ENCODE measurements around the gene ST6GAL1.
A peak's percentile ranks its signal among the peaks of the same experiment; 100 is the strongest.

Gene ST6GAL1

DNA sequence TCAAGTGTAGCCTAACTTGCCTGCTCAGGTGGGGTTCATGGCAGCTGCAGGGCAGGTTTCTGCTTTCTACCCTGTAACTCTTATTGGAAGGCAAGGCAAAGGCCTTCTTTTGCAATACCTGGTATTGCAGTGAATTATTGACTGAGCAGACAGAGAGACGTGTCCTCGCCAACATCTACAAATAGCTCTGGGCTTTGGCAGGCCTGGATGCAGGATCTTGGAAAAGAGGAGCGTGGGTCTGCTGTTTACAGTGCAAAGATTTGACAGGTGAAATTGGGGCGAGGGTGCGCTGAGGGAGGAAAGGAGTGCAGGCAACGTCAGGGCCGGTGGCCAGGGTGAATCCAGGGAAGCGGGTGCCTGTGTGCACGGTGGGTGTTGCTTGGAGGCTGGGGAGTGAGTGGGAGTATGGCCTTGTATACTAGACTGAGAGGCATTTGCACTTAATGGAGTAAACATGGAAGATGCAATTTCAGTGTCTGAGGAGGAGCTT, 44.5 kb downstream of the ST6GAL1 start:
- Histone ChIP-seq H3K27ac (ENCODE audit: low read length, poor library complexity, severe bottlenecking) (no peak overlapping the region), H3K9me3 (ENCODE audit: control insufficient read depth, low read length) (no peaks in the 10 kb centered on the region), H3K36me3 (ENCODE audit: control insufficient read depth in 1 of 2, insufficient read depth in 2 of 2, low read depth in 1 of 2, low read length in 2 of 2) (peaks cover 0 to 20% of the 10 kb centered on the region in 2 experiments), H3K9ac (ENCODE audit: low read length) (no peak overlapping the region), H3K79me1 (replicated peaks; ENCODE audit: low read length, poor library complexity, severe bottlenecking) (peaks cover 6% of the 10 kb centered on the region), H2BK5ac (ENCODE audit: low read depth, low read length, poor library complexity, severe bottlenecking) (no peak overlapping the region), H2BK120ac (ENCODE audit: low read depth, low read length) (no peak overlapping the region), H3K27me3 (ENCODE audit: control insufficient read depth in 1 of 2, insufficient read depth in 1 of 2, low read length in 2 of 2) (no peaks in the 10 kb centered on the region), H3K18ac (ENCODE audit: low read depth in 1 of 2, low read length in 2 of 2) (no peak overlapping the region), H3K4ac (ENCODE audit: low read depth in 1 of 2, low read length in 2 of 2) (no peak overlapping the region), H2AK5ac (ENCODE audit: low read length, severe bottlenecking) (no peak overlapping the region), H2BK15ac (ENCODE audit: low read depth, poor library complexity, severe bottlenecking) (no peak overlapping the region), H3K14ac (ENCODE audit: low read length in 2 of 2) (no peak overlapping the region), H2AFZ (ENCODE audit: low read depth, low read length) (no peak overlapping the region), H3K4me3 (ENCODE audit: insufficient read depth in 1 of 2, low read depth in 1 of 2, low read length in 2 of 2) (no peak overlapping the region), H4K8ac (ENCODE audit: low read length) (no peak overlapping the region), H2BK12ac (ENCODE audit: low read length in 2 of 2) (no peak overlapping the region), H4K91ac (ENCODE audit: low read length) (no peak overlapping the region), H3K4me2 (ENCODE audit: low read length, poor library complexity, severe bottlenecking) (no peak overlapping the region), H3K4me1 (ENCODE audit: control insufficient read depth, insufficient read depth, low read depth, low read length) (peaks cover 9% of the 10 kb centered on the region), H3K23ac (ENCODE audit: low read length in 2 of 2) (no peak overlapping the region)
- WGBS = 97% methylated on average over 9 of the region's 9 CpGs
- no peak for DNase-seq

GRCh38 chr3:186975726-186976125, 45.4 kb downstream of the ST6GAL1 start:
- Histone ChIP-seq H3K4me3 (ENCODE audit: insufficient read depth in 1 of 2, low read depth in 1 of 2, low read length in 2 of 2) (no peak overlapping the region), H2BK12ac (ENCODE audit: low read length in 2 of 2) (no peak overlapping the region), H2AK5ac (ENCODE audit: low read length, severe bottlenecking) (no peak overlapping the region), H3K79me1 (replicated peaks; ENCODE audit: low read length, poor library complexity, severe bottlenecking) (peaks cover 6% of the 10 kb centered on the region), H3K4me1 (ENCODE audit: control insufficient read depth, insufficient read depth, low read depth, low read length) (peaks cover 9% of the 10 kb centered on the region), H3K4ac (ENCODE audit: low read depth in 1 of 2, low read length in 2 of 2) (no peak overlapping the region), H2BK5ac (ENCODE audit: low read depth, low read length, poor library complexity, severe bottlenecking) (no peak overlapping the region), H3K4me2 (ENCODE audit: low read length, poor library complexity, severe bottlenecking) (no peak overlapping the region), H3K27me3 (ENCODE audit: control insufficient read depth in 1 of 2, insufficient read depth in 1 of 2, low read length in 2 of 2) (no peaks in the 10 kb centered on the region), H3K27ac (ENCODE audit: low read length, poor library complexity, severe bottlenecking) (no peak overlapping the region), H3K18ac (ENCODE audit: low read depth in 1 of 2, low read length in 2 of 2) (no peak overlapping the region), H3K14ac (ENCODE audit: low read length in 2 of 2) (peak overlapping the region in 1 of 2 experiments; percentile 82), H3K9me3 (ENCODE audit: control insufficient read depth, low read length) (no peaks in the 10 kb centered on the region), H4K91ac (ENCODE audit: low read length) (no peak overlapping the region), H3K36me3 (ENCODE audit: control insufficient read depth in 1 of 2, insufficient read depth in 2 of 2, low read depth in 1 of 2, low read length in 2 of 2) (peaks cover 0 to 20% of the 10 kb centered on the region in 2 experiments), H3K9ac (ENCODE audit: low read length) (no peak overlapping the region), H2BK15ac (ENCODE audit: low read depth, poor library complexity, severe bottlenecking) (no peak overlapping the region), H2AFZ (ENCODE audit: low read depth, low read length) (no peak overlapping the region), H3K23ac (ENCODE audit: low read length in 2 of 2) (no peak overlapping the region), H4K8ac (ENCODE audit: low read length) (no peak overlapping the region), H2BK120ac (ENCODE audit: low read depth, low read length) (no peak overlapping the region)
- WGBS = 87% methylated on average over 6 of the region's 6 CpGs
- no peak for DNase-seq

GRCh38 chr3:186976837-186977750, 46.8 kb downstream of the ST6GAL1 start:
- Histone ChIP-seq H2AFZ (ENCODE audit: low read depth, low read length) (no peak overlapping the region), H3K4me2 (ENCODE audit: low read length, poor library complexity, severe bottlenecking) (no peak overlapping the region), H4K8ac (ENCODE audit: low read length) (no peak overlapping the region), H3K9me3 (ENCODE audit: control insufficient read depth, low read length) (no peaks in the 10 kb centered on the region), H2AK5ac (ENCODE audit: low read length, severe bottlenecking) (no peak overlapping the region), H3K27ac (ENCODE audit: low read length, poor library complexity, severe bottlenecking) (peak overlapping the region; percentile 76), H2BK120ac (ENCODE audit: low read depth, low read length) (no peak overlapping the region), H3K18ac (ENCODE audit: low read depth in 1 of 2, low read length in 2 of 2) (no peak overlapping the region), H4K91ac (ENCODE audit: low read length) (no peak overlapping the region), H3K27me3 (ENCODE audit: control insufficient read depth in 1 of 2, insufficient read depth in 1 of 2, low read length in 2 of 2) (no peaks in the 10 kb centered on the region), H3K4me1 (ENCODE audit: control insufficient read depth, insufficient read depth, low read depth, low read length) (peaks cover 6% of the 10 kb centered on the region), H3K4ac (ENCODE audit: low read depth in 1 of 2, low read length in 2 of 2) (no peak overlapping the region), H3K36me3 (ENCODE audit: control insufficient read depth in 1 of 2, insufficient read depth in 2 of 2, low read depth in 1 of 2, low read length in 2 of 2) (peaks cover 0 to 20% of the 10 kb centered on the region in 2 experiments), H3K14ac (ENCODE audit: low read length in 2 of 2) (no peak overlapping the region), H2BK15ac (ENCODE audit: low read depth, poor library complexity, severe bottlenecking) (no peak overlapping the region), H3K23ac (ENCODE audit: low read length in 2 of 2) (no peak overlapping the region), H3K4me3 (ENCODE audit: insufficient read depth in 1 of 2, low read depth in 1 of 2, low read length in 2 of 2) (no peak overlapping the region), H3K9ac (ENCODE audit: low read length) (peak overlapping the region; percentile 79), H2BK12ac (ENCODE audit: low read length in 2 of 2) (no peak overlapping the region), H3K79me1 (replicated peaks; ENCODE audit: low read length, poor library complexity, severe bottlenecking) (peaks cover 8% of the 10 kb centered on the region), H2BK5ac (ENCODE audit: low read depth, low read length, poor library complexity, severe bottlenecking) (no peak overlapping the region)
- DNase-seq = no peak
- 86% methylated on average over 13 of the region's 17 CpGs for WGBS

- Histone ChIP-seq H3K79me1 (replicated peaks; ENCODE audit: low read length, poor library complexity, severe bottlenecking) (peaks cover 7% of the 10 kb centered on the region), H2BK120ac (ENCODE audit: low read depth, low read length) (no peak overlapping the region), H4K91ac (ENCODE audit: low read length) (no peak overlapping the region), H3K4me1 (ENCODE audit: control insufficient read depth, insufficient read depth, low read depth, low read length) (peaks cover 6% of the 10 kb centered on the region), H3K27me3 (ENCODE audit: control insufficient read depth in 1 of 2, insufficient read depth in 1 of 2, low read length in 2 of 2) (peaks cover 0 to 3% of the 10 kb centered on the region in 2 experiments), H2AK5ac (ENCODE audit: low read length, severe bottlenecking) (no peak overlapping the region), H3K4me2 (ENCODE audit: low read length, poor library complexity, severe bottlenecking) (no peak overlapping the region), H3K18ac (ENCODE audit: low read depth in 1 of 2, low read length in 2 of 2) (no peak overlapping the region), H3K4me3 (ENCODE audit: insufficient read depth in 1 of 2, low read depth in 1 of 2, low read length in 2 of 2) (no peak overlapping the region), H4K8ac (ENCODE audit: low read length) (no peak overlapping the region), H3K36me3 (ENCODE audit: control insufficient read depth in 1 of 2, insufficient read depth in 2 of 2, low read depth in 1 of 2, low read length in 2 of 2) (peaks cover 0 to 15% of the 10 kb centered on the region in 2 experiments), H3K9me3 (ENCODE audit: control insufficient read depth, low read length) (no peaks in the 10 kb centered on the region), H3K9ac (ENCODE audit: low read length) (no peak overlapping the region), H3K4ac (ENCODE audit: low read depth in 1 of 2, low read length in 2 of 2) (no peak overlapping the region), H2AFZ (ENCODE audit: low read depth, low read length) (no peak overlapping the region), H2BK12ac (ENCODE audit: low read length in 2 of 2) (no peak overlapping the region), H3K23ac (ENCODE audit: low read length in 2 of 2) (no peak overlapping the region), H3K14ac (ENCODE audit: low read length in 2 of 2) (no peak overlapping the region), H2BK5ac (ENCODE audit: low read depth, low read length, poor library complexity, severe bottlenecking) (no peak overlapping the region), H2BK15ac (ENCODE audit: low read depth, poor library complexity, severe bottlenecking) (no peak overlapping the region), H3K27ac (ENCODE audit: low read length, poor library complexity, severe bottlenecking) (no peak overlapping the region)
- 91% methylated on average over 1 of the region's 2 CpGs for WGBS
- no peak for DNase-seq
Measured at GRCh38 chr3:186978712-186979111, 48.4 kb downstream of the ST6GAL1 start.
